Measurements from ENCODE around the gene CSNK1A1. TPM values are rescaled to one million over a fixed set of nuclear protein-coding genes. Genes with fewer than 3 reads are reported as not detected.
A peak's percentile ranks its signal among the peaks of the same experiment; 100 is the strongest.
"Not testable (repeated sequence)": the region's sequence is repeated elsewhere in the genome, so short reads cannot be mapped to it uniquely, and the experiment has no call there.

CSNK1A1 gene
- total RNA-seq, 1 donor from 2014 or later: 198 TPM

DNA sequence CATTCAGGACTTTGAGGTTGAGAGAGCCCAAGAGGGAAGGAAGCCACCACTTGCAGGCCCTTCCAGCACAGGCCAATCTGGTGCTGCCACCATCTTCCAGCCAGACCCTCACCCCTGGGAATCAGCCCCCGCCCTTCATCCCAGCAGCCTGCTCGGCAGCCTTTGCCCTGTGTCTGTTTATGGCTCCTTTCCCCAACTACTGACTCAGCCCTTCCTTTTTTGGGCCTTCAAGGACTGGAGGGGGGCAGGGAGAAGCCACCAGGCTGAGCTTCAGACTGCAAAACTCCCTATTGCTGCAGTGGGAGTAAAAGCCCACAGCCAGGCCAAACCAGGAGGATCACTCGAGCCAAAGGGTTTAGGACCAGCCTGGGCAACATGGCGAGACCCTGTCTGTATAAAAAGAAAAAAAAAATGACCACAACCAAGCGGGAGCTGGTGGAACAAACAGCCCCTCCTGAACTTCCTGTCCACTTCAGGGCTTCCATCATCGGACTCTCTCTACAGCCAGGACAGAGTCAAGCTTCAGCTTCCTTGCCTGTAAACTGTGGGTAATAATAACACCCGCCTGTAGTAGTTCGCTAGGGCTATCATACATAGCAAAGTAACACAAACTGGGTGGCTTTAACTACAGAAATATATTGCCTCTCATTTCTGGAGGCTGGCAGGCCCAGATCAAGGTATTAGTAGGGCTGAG, 86.3 kb downstream of the CSNK1A1 start:
- Histone ChIP-seq H3K36me3 (no peaks in the 10 kb centered on the region), H3K4me3 (no peak overlapping the region), H3K27me3 (ENCODE audit: low read depth) (no peaks in the 10 kb centered on the region), H3K27ac (peak overlapping the region; percentile 72), H3K4me1 (peaks cover 12% of the 10 kb centered on the region), H3K9me3 (no peaks in the 10 kb centered on the region)
- intact Hi-C loops (cut with DNase I): no loop called here
- TF ChIP-seq, protein P1, sequence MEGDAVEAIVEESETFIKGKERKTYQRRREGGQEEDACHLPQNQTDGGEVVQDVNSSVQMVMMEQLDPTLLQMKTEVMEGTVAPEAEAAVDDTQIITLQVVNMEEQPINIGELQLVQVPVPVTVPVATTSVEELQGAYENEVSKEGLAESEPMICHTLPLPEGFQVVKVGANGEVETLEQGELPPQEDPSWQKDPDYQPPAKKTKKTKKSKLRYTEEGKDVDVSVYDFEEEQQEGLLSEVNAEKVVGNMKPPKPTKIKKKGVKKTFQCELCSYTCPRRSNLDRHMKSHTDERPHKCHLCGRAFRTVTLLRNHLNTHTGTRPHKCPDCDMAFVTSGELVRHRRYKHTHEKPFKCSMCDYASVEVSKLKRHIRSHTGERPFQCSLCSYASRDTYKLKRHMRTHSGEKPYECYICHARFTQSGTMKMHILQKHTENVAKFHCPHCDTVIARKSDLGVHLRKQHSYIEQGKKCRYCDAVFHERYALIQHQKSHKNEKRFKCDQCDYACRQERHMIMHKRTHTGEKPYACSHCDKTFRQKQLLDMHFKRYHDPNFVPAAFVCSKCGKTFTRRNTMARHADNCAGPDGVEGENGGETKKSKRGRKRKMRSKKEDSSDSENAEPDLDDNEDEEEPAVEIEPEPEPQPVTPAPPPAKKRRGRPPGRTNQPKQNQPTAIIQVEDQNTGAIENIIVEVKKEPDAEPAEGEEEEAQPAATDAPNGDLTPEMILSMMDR (IDR thresholded peaks at IDR 0.05): no peak
- ATAC-seq (peak; percentile 14 to 53), DNase-seq (no peak)

DNA sequence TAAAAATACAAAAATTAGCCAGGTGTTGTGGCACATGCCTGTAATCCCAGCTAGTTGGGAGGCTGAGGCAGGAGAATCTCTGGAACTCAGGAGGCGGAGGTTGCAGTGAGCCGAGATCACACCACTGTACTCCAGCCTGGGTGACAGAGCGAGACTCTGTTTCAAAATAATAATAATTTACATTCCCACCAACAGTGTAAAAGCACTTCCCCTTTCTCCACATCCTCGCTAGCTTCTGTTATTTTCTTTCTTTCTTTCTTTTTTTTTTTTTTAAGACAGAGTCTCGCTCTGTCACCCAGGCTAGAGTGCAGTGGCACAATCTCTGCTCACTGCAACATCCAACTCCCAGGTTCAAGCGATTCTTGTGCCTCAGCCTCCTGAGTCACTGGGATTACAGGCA, 89.3 kb downstream of the CSNK1A1 start:
- intact Hi-C loops (cut with DNase I); H3K27me3 ChIP-seq (ENCODE audit: low read depth); H3K4me3 ChIP-seq; DNase-seq; H3K27ac ChIP-seq; H3K36me3 ChIP-seq; H3K9me3 ChIP-seq; ATAC-seq: not testable (repeated sequence)
- H3K4me1 ChIP-seq: peaks cover 12% of the 10 kb centered on the region

DNA sequence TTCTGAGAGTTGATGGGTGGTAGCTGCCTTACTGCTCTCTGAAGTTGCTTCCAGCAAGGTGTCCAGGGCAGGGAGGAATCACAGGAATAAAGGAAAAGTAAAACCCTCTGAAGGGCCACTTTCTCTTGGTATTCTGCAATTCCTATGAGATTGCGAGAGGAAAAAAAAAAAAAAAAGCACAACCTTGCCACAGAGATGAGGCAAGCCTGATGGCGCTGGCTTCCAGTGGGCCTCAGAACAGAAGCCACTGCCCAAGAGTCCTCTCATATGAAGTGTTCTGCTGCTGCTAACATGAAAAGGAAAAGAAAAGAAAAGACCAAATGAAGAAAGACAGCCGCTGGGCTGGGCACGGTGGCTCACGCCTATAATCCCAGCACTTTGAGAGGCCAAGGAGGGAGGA, 91.3 kb downstream of the CSNK1A1 start:
- DNase-seq (no peak), ATAC-seq (no peak)
- TF ChIP-seq, protein P1 (IDR thresholded peaks at IDR 0.05): no peak
- no peaks in the 10 kb centered on the region for H3K9me3 ChIP-seq
- no peaks in the 10 kb centered on the region for H3K36me3 ChIP-seq
- no peaks in the 10 kb centered on the region for H3K27me3 ChIP-seq (ENCODE audit: low read depth)
- no peak overlapping the region for H3K4me3 ChIP-seq
- H3K27ac ChIP-seq: no peak overlapping the region
- intact Hi-C loops (cut with DNase I): no loop called here
- H3K4me1 ChIP-seq: peaks cover 12% of the 10 kb centered on the region

- Histone ChIP-seq H3K27me3 (ENCODE audit: low read depth) (no peaks in the 10 kb centered on the region), H3K9me3 (no peaks in the 10 kb centered on the region), H3K4me3 (no peak overlapping the region), H3K4me1 (peaks cover 15% of the 10 kb centered on the region), H3K27ac (peak overlapping the region; percentile 67), H3K36me3 (no peaks in the 10 kb centered on the region)
- TF ChIP-seq, protein P1 (IDR thresholded peaks at IDR 0.05): no peak
- intact Hi-C loops (cut with DNase I): no loop called here
- no peak for DNase-seq
- ATAC-seq: no peak
Measured at GRCh38 chr5:149457393-149457763, 93.9 kb downstream of the CSNK1A1 start.

- Histone ChIP-seq H3K9me3 (no peaks in the 10 kb centered on the region), H3K36me3 (no peaks in the 10 kb centered on the region), H3K4me3 (no peak overlapping the region), H3K27me3 (ENCODE audit: low read depth) (no peaks in the 10 kb centered on the region), H3K4me1 (peaks cover 21% of the 10 kb centered on the region), H3K27ac (peak overlapping the region; percentile 67)
- intact Hi-C loops (cut with DNase I): no loop called here
- ATAC-seq: no peak
- no peak for DNase-seq
- TF ChIP-seq, protein P1 (IDR thresholded peaks at IDR 0.05): no peak
Measured at GRCh38 chr5:149456597-149457392, 94.4 kb downstream of the CSNK1A1 start.

- peak overlapping the region; percentile 67 for H3K27ac ChIP-seq
- no peak overlapping the region for H3K4me3 ChIP-seq
- no peaks in the 10 kb centered on the region for H3K27me3 ChIP-seq (ENCODE audit: low read depth)
- H3K4me1 ChIP-seq: peaks cover 30% of the 10 kb centered on the region
- ATAC-seq (peak; percentile 6 to 12), DNase-seq (no peak)
- intact Hi-C loops (cut with DNase I): no loop called here
- TF ChIP-seq, protein P1 (IDR thresholded peaks at IDR 0.05): no peak
- H3K9me3 ChIP-seq: no peaks in the 10 kb centered on the region
- no peaks in the 10 kb centered on the region for H3K36me3 ChIP-seq
Measured at GRCh38 chr5:149455889-149456409, 95.3 kb downstream of the CSNK1A1 start.
